PFSK-1 (cell line): ENCODE measurements around the gene NANOS2.

ENCODE experiments used
- POLR2AphosphoS5 ChIP-seq: IDR thresholded peaks from 2 replicates; pipeline ENCODE4 v1.6.1; 2012; ENCODE audit warnings: low read depth, mild to moderate bottlenecking, control low read depth, low read length, moderate library complexity
- REST ChIP-seq, 2 experiments: IDR thresholded peaks; 2 replicates each; pipeline versions ENCODE4 v1.6.1 to v1.8.0; 2011 to 2012; ENCODE audit warnings: low read depth in 2 of 2, low read length in 2 of 2, control low read depth in 1 of 2, inconsistent platforms in 1 of 2, mild to moderate bottlenecking in 1 of 2, moderate library complexity in 1 of 2; ENCODE audit not compliant: insufficient read depth in 1 of 2
- SIN3A ChIP-seq: IDR thresholded peaks from 2 replicates; pipeline ENCODE4 v1.6.1; 2012; ENCODE audit warnings: mild to moderate bottlenecking, low read length, moderate library complexity, borderline replicate concordance; ENCODE audit not compliant: insufficient read depth
- TAF1 ChIP-seq: IDR thresholded peaks from 2 replicates; pipeline ENCODE4 v1.6.1; 2012; ENCODE audit warnings: low read length, control low read depth, borderline replicate concordance; ENCODE audit not compliant: insufficient read depth

- no peak for TF ChIP-seq SIN3A
- TF ChIP-seq POLR2AphosphoS5: no peak
- no peak for TF ChIP-seq REST (IDR thresholded peaks at IDR 0.05; ENCODE audit: insufficient read depth in 1 of 2, low read depth in 2 of 2, low read length in 2 of 2)
- no peak for TF ChIP-seq TAF1
Measured at GRCh38 chr19:45899253-45899652, 15.3 kb downstream of the NANOS2 start.
